DOHH2 (cell line): ENCODE measurements around the gene FOXP4.

Experiments used
- EZH2phosphoT487 ChIP-seq: fragments of 200-600 bp; sonication (generic); IDR thresholded peaks from 2 replicates; pipeline ENCODE4 v1.6.1; 2017; ENCODE audit warnings: borderline replicate concordance, mild to moderate bottlenecking, antibody characterized with exemption, low read length, moderate library complexity, mixed read lengths
- TF ChIP-seq, protein P1 (sequence below): fragments of 200-600 bp; sonication (generic); IDR thresholded peaks from one replicate; pipeline ENCODE4 v1.5.1; 2014; ENCODE audit warnings: antibody characterized with exemption, mild to moderate bottlenecking, low read depth, low read length; ENCODE audit not compliant: poor library complexity, severe bottlenecking

DNA sequence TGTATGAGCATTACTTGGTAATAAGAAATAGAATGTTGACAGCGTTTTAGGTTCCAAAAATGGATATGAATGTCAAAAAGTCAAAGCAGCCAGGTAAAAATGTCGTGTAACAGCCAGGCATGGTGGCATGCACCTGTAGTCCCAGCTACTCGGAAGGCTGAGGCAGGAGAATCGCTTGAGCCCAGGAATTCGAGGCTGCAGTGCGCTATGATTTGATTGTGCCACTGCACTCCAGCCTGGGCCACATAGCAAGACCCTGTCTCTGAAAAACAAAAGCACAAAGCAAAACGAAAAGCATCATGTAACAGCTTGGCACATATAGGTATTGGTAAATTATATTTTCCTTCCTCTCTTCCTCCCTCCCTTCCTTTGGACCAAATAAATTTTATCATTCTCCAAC is 16.2 kb upstream of the FOXP4 start:
- TF ChIP-seq, protein P1, sequence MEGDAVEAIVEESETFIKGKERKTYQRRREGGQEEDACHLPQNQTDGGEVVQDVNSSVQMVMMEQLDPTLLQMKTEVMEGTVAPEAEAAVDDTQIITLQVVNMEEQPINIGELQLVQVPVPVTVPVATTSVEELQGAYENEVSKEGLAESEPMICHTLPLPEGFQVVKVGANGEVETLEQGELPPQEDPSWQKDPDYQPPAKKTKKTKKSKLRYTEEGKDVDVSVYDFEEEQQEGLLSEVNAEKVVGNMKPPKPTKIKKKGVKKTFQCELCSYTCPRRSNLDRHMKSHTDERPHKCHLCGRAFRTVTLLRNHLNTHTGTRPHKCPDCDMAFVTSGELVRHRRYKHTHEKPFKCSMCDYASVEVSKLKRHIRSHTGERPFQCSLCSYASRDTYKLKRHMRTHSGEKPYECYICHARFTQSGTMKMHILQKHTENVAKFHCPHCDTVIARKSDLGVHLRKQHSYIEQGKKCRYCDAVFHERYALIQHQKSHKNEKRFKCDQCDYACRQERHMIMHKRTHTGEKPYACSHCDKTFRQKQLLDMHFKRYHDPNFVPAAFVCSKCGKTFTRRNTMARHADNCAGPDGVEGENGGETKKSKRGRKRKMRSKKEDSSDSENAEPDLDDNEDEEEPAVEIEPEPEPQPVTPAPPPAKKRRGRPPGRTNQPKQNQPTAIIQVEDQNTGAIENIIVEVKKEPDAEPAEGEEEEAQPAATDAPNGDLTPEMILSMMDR = no peak
- TF ChIP-seq EZH2phosphoT487 = no peak
